MG63 (cell line): Measurements from ENCODE around the gene PCGF3. TPM values are rescaled to one million over a fixed set of nuclear protein-coding genes. Genes with fewer than 3 reads are reported as not detected.

ENCODE experiments used
- DNase-seq: peaks from one replicate; pipeline ENCODE4 v3.0.0-alpha.2; 2020
- H3K27me3 ChIP-seq: fragments of 250-450 bp; sonication (Bioruptor Pico); 2 replicates; pipeline ENCODE4 v1.5.1; 2020; ENCODE audit warnings: mild to moderate bottlenecking, moderate library complexity
- H3K36me3 ChIP-seq: fragments of 250-450 bp; sonication (Bioruptor Pico); 2 replicates; pipeline ENCODE4 v1.5.1; 2020; ENCODE audit warnings: mild to moderate bottlenecking, moderate library complexity
- H3K4me3 ChIP-seq: fragments of 250-450 bp; sonication (Bioruptor Pico); 2 replicates; pipeline ENCODE4 v1.5.1; 2020; ENCODE audit warnings: mild to moderate bottlenecking, moderate library complexity
- H3K9me3 ChIP-seq: fragments of 250-450 bp; sonication (Bioruptor Pico); 2 replicates; pipeline ENCODE4 v1.5.1; 2020; ENCODE audit warnings: mild to moderate bottlenecking, moderate library complexity
- total RNA-seq: library from RNA; depleted of rRNA; stranded (reverse); fragments of >200 nt; shearing (Covaris generic); gene quantifications from 2 replicates; pipeline ENCODE4 v1.2.3, GENCODE V29; 2014; ENCODE audit warnings: low replicate concordance

The PCGF3 gene
- total RNA-seq, 1 experiment from 2014 or later: 9.9 TPM

DNA sequence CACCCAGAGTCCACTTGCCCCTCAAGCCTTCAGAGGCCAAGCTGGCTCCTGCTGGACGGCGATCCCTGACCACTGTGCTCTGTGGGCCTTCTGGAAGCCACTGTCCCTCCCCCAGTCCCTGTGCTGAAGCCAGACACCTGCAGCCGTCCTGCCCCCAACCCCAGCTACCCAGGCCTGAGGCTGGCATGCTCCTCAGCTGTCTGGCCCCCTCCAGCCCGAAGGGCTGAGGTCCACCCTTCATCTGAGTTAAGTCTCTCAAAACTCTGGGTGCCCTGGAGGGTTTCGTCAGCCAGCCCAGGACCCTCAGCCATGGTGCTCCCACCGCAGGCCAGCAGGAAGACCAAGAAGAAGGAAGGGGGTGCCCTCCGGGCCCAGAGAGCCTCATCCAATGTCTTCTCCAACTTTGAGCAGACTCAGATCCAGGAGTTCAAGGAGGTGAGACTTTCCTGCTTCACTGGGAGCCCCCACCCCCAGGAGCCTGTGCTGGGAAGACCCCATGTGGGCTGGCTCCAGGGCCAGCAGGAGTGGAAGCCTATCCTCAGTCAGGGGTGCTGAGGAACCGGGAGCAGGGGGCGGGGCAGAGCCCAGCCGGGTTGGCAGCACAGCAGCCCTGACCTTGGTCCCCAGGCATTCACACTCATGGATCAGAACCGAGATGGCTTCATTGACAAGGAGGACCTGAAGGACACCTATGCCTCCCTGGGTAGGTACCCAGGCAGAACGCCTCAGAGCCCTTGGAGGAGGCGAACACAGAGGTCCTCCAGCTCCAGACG lies 27.1 kb upstream of the PCGF3 start:
- no peak overlapping the region for H3K4me3 ChIP-seq
- no peak for DNase-seq
- no peaks in the 10 kb centered on the region for H3K36me3 ChIP-seq
- no peaks in the 10 kb centered on the region for H3K27me3 ChIP-seq
- no peaks in the 10 kb centered on the region for H3K9me3 ChIP-seq

GRCh38 chr4:679104-679481 lies 26.5 kb upstream of the PCGF3 start:
- no peak for DNase-seq
- no peaks in the 10 kb centered on the region for H3K36me3 ChIP-seq
- no peaks in the 10 kb centered on the region for H3K9me3 ChIP-seq
- no peaks in the 10 kb centered on the region for H3K27me3 ChIP-seq
- H3K4me3 ChIP-seq: no peak overlapping the region

GRCh38 chr4:679629-680028 lies 26.0 kb upstream of the PCGF3 start:
- no peak for DNase-seq
- Histone ChIP-seq H3K9me3 (no peaks in the 10 kb centered on the region), H3K36me3 (no peaks in the 10 kb centered on the region), H3K4me3 (no peak overlapping the region), H3K27me3 (no peaks in the 10 kb centered on the region)

GRCh38 chr4:680091-680490 lies 25.5 kb upstream of the PCGF3 start:
- Histone ChIP-seq H3K4me3 (no peak overlapping the region), H3K9me3 (no peaks in the 10 kb centered on the region), H3K36me3 (no peaks in the 10 kb centered on the region), H3K27me3 (no peaks in the 10 kb centered on the region)
- no peak for DNase-seq

DNA sequence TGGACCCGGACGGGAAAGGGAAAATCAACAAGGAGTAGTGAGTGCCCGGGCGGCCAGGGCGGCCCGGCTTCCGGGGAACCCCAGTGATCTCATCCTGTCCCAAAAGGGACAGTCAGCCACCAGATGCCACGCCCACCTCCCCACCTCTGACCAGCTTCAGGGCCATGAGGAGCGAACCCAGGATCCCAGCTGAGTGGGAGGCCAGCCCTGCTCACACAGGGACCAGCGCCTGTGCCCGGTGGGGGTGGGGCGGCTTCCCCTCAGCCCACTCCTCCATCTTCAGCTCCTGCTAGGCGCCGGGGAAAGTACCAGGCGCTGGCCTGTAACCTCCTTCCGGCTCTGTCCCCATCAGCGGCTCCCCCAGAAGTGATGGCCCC lies 25.1 kb upstream of the PCGF3 start:
- Histone ChIP-seq H3K9me3 (no peaks in the 10 kb centered on the region), H3K27me3 (no peaks in the 10 kb centered on the region), H3K36me3 (no peaks in the 10 kb centered on the region), H3K4me3 (no peak overlapping the region)
- DNase-seq: no peak

- Histone ChIP-seq H3K9me3 (no peaks in the 10 kb centered on the region), H3K4me3 (peak overlapping the region; percentile 24), H3K27me3 (no peaks in the 10 kb centered on the region), H3K36me3 (no peaks in the 10 kb centered on the region)
- DNase-seq: no peak
Measured at GRCh38 chr4:680928-681645, 24.5 kb upstream of the PCGF3 start.

DNA sequence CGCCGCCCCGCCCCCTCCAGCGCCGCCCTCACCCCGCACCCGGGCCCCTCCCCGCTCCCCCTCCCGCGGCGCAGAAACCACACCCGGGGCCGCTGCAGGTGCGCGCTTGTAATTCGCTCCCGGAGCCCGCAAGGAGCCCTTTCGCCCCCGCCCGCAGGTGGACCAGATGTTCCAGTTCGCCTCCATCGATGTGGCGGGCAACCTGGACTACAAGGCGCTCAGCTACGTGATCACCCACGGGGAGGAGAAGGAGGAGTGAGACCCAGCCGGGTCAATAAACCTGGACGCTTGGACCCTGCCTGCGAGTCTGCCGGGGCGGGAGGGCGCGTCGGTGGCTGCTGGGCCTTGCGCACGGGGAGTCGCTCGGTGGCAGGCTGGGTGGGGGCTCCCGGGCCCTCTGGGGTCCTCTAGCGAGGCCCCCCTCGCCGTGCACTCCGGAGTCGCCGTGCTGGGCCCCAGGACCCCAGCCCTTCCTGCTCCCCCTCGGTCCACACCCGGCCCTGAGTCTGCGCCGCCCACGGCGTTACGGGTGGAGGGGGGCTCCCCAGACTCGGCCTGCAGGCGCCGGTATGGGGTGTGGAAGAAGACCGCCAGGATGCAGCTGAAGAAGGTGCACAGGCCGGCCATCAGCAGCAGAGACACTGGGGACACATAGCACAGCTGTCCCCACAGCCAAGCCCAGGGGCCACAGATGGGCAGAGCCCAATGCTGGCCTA lies 23.7 kb upstream of the PCGF3 start:
- Histone ChIP-seq H3K9me3 (no peaks in the 10 kb centered on the region), H3K27me3 (no peaks in the 10 kb centered on the region), H3K4me3 (no peak overlapping the region), H3K36me3 (no peaks in the 10 kb centered on the region)
- DNase-seq: no peak

DNA sequence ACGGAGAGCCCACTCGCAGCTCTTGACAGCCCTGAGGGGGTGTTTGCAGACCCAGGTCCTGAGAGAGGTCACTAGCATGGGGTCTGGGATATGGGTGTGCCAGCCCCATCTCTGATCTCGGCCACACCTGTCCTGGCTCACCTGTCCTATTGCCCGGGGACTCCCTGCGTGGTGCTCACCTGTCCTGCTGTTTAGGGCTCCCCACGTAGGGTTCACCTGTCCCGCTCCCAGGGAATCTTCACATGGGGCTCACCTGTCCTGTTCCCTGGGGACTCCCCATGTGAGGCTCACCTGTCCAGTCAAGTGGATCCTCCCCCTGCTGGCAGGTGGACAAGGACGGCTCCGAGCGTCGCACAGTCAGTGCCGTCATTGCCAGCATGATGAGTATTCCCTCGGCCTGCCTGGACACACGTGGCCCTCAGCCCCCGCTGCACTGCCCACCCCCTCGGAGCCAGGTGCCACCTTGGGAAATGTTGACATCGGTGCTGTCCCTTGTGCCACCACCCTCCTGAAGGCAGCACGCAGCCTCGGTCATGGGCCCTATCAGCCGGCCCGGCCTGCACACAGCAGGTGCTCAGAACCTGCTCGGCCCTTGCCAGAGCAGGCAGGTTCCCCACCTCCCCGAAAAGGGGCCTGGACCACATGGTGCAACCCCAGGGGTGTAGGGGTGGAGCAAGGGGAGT lies 23.0 kb upstream of the PCGF3 start:
- DNase-seq: no peak
- Histone ChIP-seq H3K4me3 (no peak overlapping the region), H3K9me3 (no peaks in the 10 kb centered on the region), H3K36me3 (no peaks in the 10 kb centered on the region), H3K27me3 (no peaks in the 10 kb centered on the region)

GRCh38 chr4:683247-683897 lies 22.3 kb upstream of the PCGF3 start:
- Histone ChIP-seq H3K9me3 (no peaks in the 10 kb centered on the region), H3K4me3 (no peak overlapping the region), H3K36me3 (no peaks in the 10 kb centered on the region), H3K27me3 (no peaks in the 10 kb centered on the region)
- DNase-seq: no peak

GRCh38 chr4:683982-684622 lies 21.5 kb upstream of the PCGF3 start:
- H3K27me3 ChIP-seq: no peaks in the 10 kb centered on the region
- H3K36me3 ChIP-seq: no peaks in the 10 kb centered on the region
- no peak overlapping the region for H3K4me3 ChIP-seq
- DNase-seq: peak; percentile 52
- H3K9me3 ChIP-seq: no peaks in the 10 kb centered on the region

- Histone ChIP-seq H3K9me3 (no peaks in the 10 kb centered on the region), H3K27me3 (no peaks in the 10 kb centered on the region), H3K36me3 (no peaks in the 10 kb centered on the region), H3K4me3 (no peak overlapping the region)
- no peak for DNase-seq
Measured at GRCh38 chr4:684623-685327, 20.9 kb upstream of the PCGF3 start.

- DNase-seq: no peak
- no peaks in the 10 kb centered on the region for H3K27me3 ChIP-seq
- H3K36me3 ChIP-seq: no peaks in the 10 kb centered on the region
- H3K4me3 ChIP-seq: no peak overlapping the region
- H3K9me3 ChIP-seq: no peaks in the 10 kb centered on the region
Measured at GRCh38 chr4:685679-686412, 19.8 kb upstream of the PCGF3 start.

DNA sequence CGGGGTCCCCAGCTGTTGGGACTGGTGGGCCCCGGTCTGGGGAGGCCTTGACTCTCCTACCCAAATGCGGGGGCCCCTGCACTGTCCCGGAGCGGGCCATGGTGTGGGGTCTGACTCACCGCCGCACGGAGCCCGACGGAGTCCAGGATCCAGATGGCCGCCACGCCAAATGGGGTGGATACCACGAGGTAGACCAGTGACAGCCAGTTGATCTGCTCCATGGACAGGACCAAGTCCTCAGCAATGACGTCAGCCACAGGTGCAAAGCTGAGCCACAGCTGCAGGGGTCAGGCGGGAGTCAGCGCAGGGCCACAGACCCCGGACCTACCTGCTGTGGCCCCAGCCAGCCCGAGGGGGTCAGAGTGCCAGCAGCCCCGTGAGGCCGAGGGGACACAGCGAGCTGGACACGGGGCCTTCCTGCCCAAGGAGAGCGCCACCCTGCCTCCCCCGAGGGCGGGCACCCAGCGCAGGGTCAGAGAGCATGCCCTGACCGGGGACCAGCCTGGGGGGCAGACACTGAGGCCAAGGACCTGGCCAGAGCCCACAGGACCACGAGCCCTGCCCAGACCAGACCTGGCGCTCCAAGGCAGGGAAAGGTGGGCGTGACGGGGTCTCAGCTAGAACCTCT lies 19.1 kb upstream of the PCGF3 start:
- H3K36me3 ChIP-seq: no peaks in the 10 kb centered on the region
- DNase-seq: no peak
- no peaks in the 10 kb centered on the region for H3K27me3 ChIP-seq
- no peaks in the 10 kb centered on the region for H3K9me3 ChIP-seq
- H3K4me3 ChIP-seq: no peak overlapping the region

DNA sequence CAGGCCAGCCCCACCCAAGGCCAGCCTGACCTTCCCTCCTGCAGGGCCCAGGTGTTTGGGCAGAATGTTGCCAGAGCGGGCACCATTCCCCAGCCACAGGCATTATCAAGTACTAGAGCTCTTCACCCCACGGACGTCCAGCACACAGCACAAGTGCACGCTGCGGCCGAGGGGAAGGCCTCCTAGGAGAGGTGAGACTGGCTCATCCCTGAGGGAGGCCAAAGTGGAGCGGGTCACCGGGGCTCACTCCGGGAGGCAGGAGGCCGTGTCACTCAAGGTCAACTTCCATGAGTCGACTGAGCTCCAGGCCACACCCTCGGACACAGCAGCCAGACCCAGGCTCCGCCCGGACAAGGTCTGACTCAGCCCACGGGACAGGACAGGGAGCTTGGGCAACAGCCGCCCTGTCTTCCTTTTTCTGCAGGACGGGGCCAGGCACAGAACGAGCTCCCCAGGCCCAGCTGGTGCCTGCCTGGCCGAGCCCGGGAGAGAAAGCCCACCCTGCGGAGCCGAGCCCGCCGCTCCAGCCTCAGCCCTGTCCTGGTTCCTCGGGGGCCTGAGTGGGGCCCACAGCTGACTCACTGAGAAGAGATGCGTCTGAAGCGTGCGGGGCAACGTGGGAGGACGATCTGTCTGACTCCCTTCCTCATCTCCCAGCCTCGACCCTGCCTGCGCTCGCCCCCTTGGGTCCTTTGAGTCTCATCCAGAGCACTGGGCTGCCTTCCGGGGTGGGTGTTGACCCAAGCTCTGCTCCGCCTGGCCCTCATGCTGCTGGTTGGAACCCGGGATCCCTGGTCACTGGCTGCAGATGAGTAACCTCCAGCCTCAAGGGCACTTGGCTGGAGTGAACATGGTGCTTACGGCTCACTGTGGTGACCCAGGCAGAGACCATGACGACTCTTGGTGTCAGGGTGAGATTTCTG lies 18.3 kb upstream of the PCGF3 start:
- Histone ChIP-seq H3K9me3 (no peaks in the 10 kb centered on the region), H3K36me3 (no peaks in the 10 kb centered on the region), H3K27me3 (no peaks in the 10 kb centered on the region), H3K4me3 (no peak overlapping the region)
- peak; percentile 91 for DNase-seq
